DOHH2 (cell line): ENCODE measurements around the gene NEU3.

ENCODE experiments used
- EZH2phosphoT487 ChIP-seq: fragments of 200-600 bp; sonication (generic); IDR thresholded peaks from 2 replicates; pipeline ENCODE4 v1.6.1; 2017; ENCODE audit warnings: borderline replicate concordance, mild to moderate bottlenecking, antibody characterized with exemption, low read length, moderate library complexity, mixed read lengths
- TF ChIP-seq, protein P1 (sequence below): fragments of 200-600 bp; sonication (generic); IDR thresholded peaks from one replicate; pipeline ENCODE4 v1.5.1; 2014; ENCODE audit warnings: antibody characterized with exemption, mild to moderate bottlenecking, low read depth, low read length; ENCODE audit not compliant: poor library complexity, severe bottlenecking

DNA sequence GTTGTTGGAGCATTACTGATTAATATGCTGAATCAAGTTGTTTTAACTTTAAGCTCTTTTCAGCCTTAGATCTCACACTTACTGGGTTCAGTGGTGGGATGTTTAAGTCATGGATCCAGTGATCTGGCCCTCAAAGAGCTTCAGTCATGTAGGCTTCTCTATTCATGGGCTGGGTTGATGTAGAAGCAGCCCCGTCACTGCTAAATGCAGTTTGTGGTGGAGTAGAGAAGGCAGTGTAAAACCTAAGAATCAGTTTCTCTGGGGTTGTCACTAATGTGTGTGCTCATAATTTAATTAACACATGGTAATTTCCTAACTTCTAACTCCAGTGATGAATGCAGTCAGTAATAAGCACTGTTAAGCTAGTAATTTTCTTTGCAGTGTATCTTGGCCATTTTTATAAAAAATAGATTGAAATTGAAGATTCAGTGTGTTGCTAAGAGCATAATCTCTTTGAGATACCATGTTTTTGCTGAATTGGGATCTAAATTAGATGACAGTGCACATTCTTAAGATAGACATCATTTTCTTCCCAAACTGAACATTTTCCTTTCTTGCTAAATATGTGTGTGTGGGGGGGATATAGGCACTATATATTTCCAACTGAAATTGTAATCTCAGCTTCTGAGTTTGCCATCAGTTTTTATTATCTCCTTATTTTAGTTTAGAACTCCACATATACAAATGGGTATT, 30.6 kb upstream of the NEU3 start:
- TF ChIP-seq, protein P1, sequence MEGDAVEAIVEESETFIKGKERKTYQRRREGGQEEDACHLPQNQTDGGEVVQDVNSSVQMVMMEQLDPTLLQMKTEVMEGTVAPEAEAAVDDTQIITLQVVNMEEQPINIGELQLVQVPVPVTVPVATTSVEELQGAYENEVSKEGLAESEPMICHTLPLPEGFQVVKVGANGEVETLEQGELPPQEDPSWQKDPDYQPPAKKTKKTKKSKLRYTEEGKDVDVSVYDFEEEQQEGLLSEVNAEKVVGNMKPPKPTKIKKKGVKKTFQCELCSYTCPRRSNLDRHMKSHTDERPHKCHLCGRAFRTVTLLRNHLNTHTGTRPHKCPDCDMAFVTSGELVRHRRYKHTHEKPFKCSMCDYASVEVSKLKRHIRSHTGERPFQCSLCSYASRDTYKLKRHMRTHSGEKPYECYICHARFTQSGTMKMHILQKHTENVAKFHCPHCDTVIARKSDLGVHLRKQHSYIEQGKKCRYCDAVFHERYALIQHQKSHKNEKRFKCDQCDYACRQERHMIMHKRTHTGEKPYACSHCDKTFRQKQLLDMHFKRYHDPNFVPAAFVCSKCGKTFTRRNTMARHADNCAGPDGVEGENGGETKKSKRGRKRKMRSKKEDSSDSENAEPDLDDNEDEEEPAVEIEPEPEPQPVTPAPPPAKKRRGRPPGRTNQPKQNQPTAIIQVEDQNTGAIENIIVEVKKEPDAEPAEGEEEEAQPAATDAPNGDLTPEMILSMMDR = no peak
- no peak for TF ChIP-seq EZH2phosphoT487
